Erythroblast (primary cell): Measurements from ENCODE around the gene XIAP.

Source experiments
- GATA1 ChIP-seq: IDR thresholded peaks from 2 replicates; pipeline ENCODE4 v1.6.1; 2011; ENCODE audit warnings: low read depth, mild to moderate bottlenecking, control low read depth, low read length, moderate library complexity
- POLR2A ChIP-seq: IDR thresholded peaks from 2 replicates; pipeline ENCODE4 v1.6.1; 2011; ENCODE audit warnings: mild to moderate bottlenecking, low read length

- TF ChIP-seq POLR2A (no peak), GATA1 (no peak)
These were observed 83.6 kb downstream of the XIAP start for GRCh38 chrX:123943488-123943887.
